Calu3 (cell line): ENCODE results near the gene CACNA2D3. TPM values are rescaled to one million over a fixed set of nuclear protein-coding genes. Genes with fewer than 3 reads are reported as not detected.

Experiments
- BruUV-seq: library from RNA; stranded (reverse); fragments of 400-500 nt; replicated peaks from 2 replicates; lab custom pipeline; 2021; lab: Mats Ljungman, UMichigan
- CTCF ChIA-PET: fragments of 300-600 bp; sonication (Branson Sonifier 250); formaldehyde crosslinking; loops from one replicate; lab custom pipeline; 2022; ENCODE audit warnings: antibody characterized with exemption; lab: Charles Lee
- DNase-seq: peaks from one replicate; pipeline ENCODE4 v3.0.0; 2022
- H3K27ac Mint-ChIP-seq: one replicate; pipeline ENCODE4 v1.8.0; 2022; ENCODE audit warnings: mixed read lengths; ENCODE audit not compliant: unreplicated experiment
- H3K27me3 Mint-ChIP-seq: one replicate; pipeline ENCODE4 v1.8.0; 2022; ENCODE audit warnings: mixed read lengths; ENCODE audit not compliant: unreplicated experiment
- H3K36me3 Mint-ChIP-seq: one replicate; pipeline ENCODE4 v1.8.0; 2022; ENCODE audit warnings: mild to moderate bottlenecking, moderate library complexity, mixed read lengths; ENCODE audit not compliant: insufficient read depth, unreplicated experiment
- H3K4me1 Mint-ChIP-seq: one replicate; pipeline ENCODE4 v1.8.0; 2022; ENCODE audit warnings: mild to moderate bottlenecking, low read depth, mixed read lengths; ENCODE audit not compliant: unreplicated experiment
- H3K4me3 Mint-ChIP-seq: one replicate; pipeline ENCODE4 v1.8.0; 2022; ENCODE audit warnings: mild to moderate bottlenecking, low read depth, moderate library complexity, mixed read lengths; ENCODE audit not compliant: unreplicated experiment
- H3K9me3 Mint-ChIP-seq: one replicate; pipeline ENCODE4 v1.8.0; 2022; ENCODE audit warnings: low read depth, mixed read lengths; ENCODE audit not compliant: unreplicated experiment
- intact Hi-C: fragments of 100-400 bp; cut with micrococcal nuclease; formaldehyde crosslinking; loops from one replicate; pipeline ENCODE4 v1.10.0; 2022; ENCODE audit not compliant: unreplicated experiment
- total RNA-seq: library from RNA; stranded (reverse); gene quantifications from 2 replicates; pipeline ENCODE4 v1.2.3, GENCODE V29; 2022
- TF ChIP-seq, protein P1 (sequence below): fragments of 200-600 bp; IDR thresholded peaks from one replicate; pipeline ENCODE4 v1.8.0; 2022; ENCODE audit warnings: antibody characterized with exemption; ENCODE audit not compliant: unreplicated experiment

CACNA2D3 gene
- total RNA-seq, 1 experiment from 2014 or later, result not detected

DNA sequence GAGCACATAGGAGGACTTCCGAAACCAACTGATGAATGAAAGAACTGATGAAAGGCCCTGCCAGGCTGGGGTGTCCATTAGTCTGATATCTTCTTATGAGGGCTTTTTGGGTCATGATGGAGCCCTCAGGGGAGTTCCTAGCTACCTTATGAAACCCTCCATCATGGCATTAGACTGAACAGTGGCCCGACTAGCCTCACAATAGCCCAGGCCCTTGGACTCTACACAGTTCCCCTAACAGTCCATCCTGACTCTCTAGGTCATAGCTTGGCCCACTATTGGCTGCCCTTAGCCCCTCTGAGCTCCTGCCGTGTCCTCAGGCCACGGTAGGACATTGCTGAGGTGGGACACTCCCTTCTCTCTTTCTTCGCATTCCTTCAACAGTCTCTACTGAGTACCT, 365.9 kb downstream of the CACNA2D3 start:
- Mint-ChIP-seq H3K4me3 (no peak overlapping the region), H3K4me1 (no peaks in the 10 kb centered on the region), H3K27ac (no peak overlapping the region), H3K36me3 (no peaks in the 10 kb centered on the region), H3K9me3 (peaks cover 11% of the 10 kb centered on the region), H3K27me3 (no peaks in the 10 kb centered on the region)
- no peak for DNase-seq
- intact Hi-C loops, result no loop called here
- TF ChIP-seq, protein P1, sequence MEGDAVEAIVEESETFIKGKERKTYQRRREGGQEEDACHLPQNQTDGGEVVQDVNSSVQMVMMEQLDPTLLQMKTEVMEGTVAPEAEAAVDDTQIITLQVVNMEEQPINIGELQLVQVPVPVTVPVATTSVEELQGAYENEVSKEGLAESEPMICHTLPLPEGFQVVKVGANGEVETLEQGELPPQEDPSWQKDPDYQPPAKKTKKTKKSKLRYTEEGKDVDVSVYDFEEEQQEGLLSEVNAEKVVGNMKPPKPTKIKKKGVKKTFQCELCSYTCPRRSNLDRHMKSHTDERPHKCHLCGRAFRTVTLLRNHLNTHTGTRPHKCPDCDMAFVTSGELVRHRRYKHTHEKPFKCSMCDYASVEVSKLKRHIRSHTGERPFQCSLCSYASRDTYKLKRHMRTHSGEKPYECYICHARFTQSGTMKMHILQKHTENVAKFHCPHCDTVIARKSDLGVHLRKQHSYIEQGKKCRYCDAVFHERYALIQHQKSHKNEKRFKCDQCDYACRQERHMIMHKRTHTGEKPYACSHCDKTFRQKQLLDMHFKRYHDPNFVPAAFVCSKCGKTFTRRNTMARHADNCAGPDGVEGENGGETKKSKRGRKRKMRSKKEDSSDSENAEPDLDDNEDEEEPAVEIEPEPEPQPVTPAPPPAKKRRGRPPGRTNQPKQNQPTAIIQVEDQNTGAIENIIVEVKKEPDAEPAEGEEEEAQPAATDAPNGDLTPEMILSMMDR, result no peak
- CTCF ChIA-PET, result no interaction called here
- no TSS peak for BruUV-seq

DNA sequence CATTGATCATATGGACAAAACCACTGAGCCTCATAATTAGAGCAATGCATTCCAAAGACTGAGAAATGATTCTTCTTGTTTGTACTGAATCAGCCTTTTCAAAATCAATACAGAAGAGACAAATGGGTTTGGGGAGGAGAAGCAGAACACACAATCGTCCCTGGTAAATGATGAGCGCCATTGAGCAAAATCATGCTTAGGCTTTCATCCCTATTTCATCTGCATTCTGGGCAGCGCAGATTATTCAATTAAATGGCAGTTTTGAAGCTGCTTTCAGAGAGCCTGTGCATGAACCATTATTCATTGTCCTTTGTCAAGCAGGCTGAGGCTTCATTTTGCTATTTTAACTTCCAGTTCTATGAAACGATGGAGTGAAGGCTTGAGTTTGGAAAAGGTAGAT, 371.9 kb downstream of the CACNA2D3 start:
- H3K9me3 Mint-ChIP-seq, result peaks cover 4% of the 10 kb centered on the region
- no peaks in the 10 kb centered on the region for H3K4me1 Mint-ChIP-seq
- no peaks in the 10 kb centered on the region for H3K27me3 Mint-ChIP-seq
- BruUV-seq, result no TSS peak
- DNase-seq, result no peak
- H3K27ac Mint-ChIP-seq, result no peak overlapping the region
- intact Hi-C loops, result no loop called here
- CTCF ChIA-PET, result no interaction called here
- H3K36me3 Mint-ChIP-seq, result no peaks in the 10 kb centered on the region
- TF ChIP-seq, protein P1, result no peak
- no peak overlapping the region for H3K4me3 Mint-ChIP-seq

DNA sequence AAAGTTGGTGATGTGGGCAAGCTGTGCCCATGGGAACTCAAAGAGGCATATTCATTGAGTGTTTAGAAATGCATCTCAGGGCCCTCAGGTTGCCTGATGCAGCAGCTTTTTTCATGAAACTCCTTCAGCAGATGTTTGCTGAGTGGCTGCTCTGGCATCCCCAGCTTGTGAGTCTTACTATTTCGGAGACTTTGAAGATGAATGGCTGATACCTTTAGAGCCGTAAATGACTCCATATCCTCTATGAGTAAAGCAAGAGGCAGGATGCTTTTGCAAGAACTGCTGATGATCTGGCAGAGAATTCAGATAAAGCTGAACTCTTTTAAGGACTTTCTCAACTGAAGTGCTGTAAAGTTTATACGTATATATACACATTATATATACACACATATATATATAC, 384.3 kb downstream of the CACNA2D3 start:
- CTCF ChIA-PET, result no interaction called here
- TF ChIP-seq, protein P1, result no peak
- no peak overlapping the region for H3K4me3 Mint-ChIP-seq
- DNase-seq, result no peak
- H3K36me3 Mint-ChIP-seq, result no peaks in the 10 kb centered on the region
- no TSS peak for BruUV-seq
- no peak overlapping the region for H3K27ac Mint-ChIP-seq
- H3K9me3 Mint-ChIP-seq, result peaks cover 21% of the 10 kb centered on the region
- H3K4me1 Mint-ChIP-seq, result no peaks in the 10 kb centered on the region
- intact Hi-C loops, result no loop called here
- H3K27me3 Mint-ChIP-seq, result no peaks in the 10 kb centered on the region

DNA sequence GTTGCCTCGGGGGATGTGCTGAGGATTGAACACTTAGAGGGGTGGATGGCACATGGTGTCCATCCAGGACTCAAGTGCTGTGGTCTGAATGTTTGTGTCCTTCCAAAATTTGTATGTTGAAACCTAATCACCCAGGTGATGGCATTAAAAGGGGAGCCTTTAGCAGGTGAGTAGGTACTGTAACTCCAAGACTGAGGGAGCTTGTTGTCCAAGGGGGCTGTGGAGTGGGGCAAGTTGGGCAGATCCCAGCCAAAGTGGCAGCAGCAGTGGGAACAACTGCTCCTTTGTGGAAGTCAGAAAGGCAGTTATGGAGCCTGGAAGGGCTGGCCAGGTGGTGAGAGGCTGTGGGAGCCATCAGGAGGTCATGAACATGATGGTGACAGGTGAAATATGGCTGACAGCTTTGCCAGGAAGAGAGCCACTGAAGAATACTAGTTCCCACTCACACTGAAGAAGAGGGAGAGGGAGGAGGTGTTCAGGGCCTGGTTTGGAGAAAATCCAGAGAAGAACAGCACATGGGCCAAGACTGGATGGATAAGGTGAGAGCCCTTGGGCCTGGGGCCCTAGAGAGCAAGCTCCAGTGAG, 385.6 kb downstream of the CACNA2D3 start:
- no TSS peak for BruUV-seq
- no peak overlapping the region for H3K27ac Mint-ChIP-seq
- no peak for DNase-seq
- TF ChIP-seq, protein P1, result no peak
- no peaks in the 10 kb centered on the region for H3K36me3 Mint-ChIP-seq
- no peak overlapping the region for H3K4me3 Mint-ChIP-seq
- CTCF ChIA-PET, result no interaction called here
- H3K9me3 Mint-ChIP-seq, result peaks cover 18% of the 10 kb centered on the region
- H3K4me1 Mint-ChIP-seq, result no peaks in the 10 kb centered on the region
- intact Hi-C loops, result no loop called here
- H3K27me3 Mint-ChIP-seq, result no peaks in the 10 kb centered on the region
